ENCODE data around the gene ZNF608. TPM values are rescaled to one million over a fixed set of nuclear protein-coding genes. Genes with fewer than 3 reads are reported as not detected.

ZNF608 gene
- total and polyA plus RNA-seq, 4 donors: 9.5 to 83.2 (median 20.4) TPM

GRCh38 chr5:124704594-124705284 lies 41.7 kb downstream of the ZNF608 start:
- Histone ChIP-seq H3K4me1 (ENCODE audit: control insufficient read depth in 5 of 5, insufficient read depth in 5 of 5, low read length in 5 of 5) (peaks cover 12 to 78% (median 46%) of the 10 kb centered on the region in 5 donors), H3K27me3 (ENCODE audit: control insufficient read depth in 3 of 3, insufficient read depth in 3 of 3, low read length in 2 of 3) (no peaks in the 10 kb centered on the region), H3K9ac (ENCODE audit: insufficient read depth in 1 of 2, low read length in 2 of 2) (no peak overlapping the region), H3K9me3 (ENCODE audit: control insufficient read depth in 4 of 4, insufficient read depth in 3 of 4, low read length in 3 of 4) (no peaks in the 10 kb centered on the region), H3K27ac (ENCODE audit: low read depth in 1 of 2, low read length in 1 of 2) (peak overlapping the region in 1 of 2 donors; percentile 35), H3K36me3 (ENCODE audit: control insufficient read depth in 4 of 4, insufficient read depth in 4 of 4, low read length in 4 of 4) (peaks cover 0 to 13% (median 4%) of the 10 kb centered on the region in 4 donors), H3K4me3 (no peak overlapping the region)
- WGBS, 2 donors: 61 to 75% methylated on average over 6 of the region's 6 CpGs
- ATAC-seq (ENCODE audit: insufficient read depth, low FRiP score) (no peak), DNase-seq (no peak)
- TF ChIP-seq CTCF (IDR thresholded peaks at IDR 0.05; ENCODE audit: control extremely low read depth, extremely low read depth): no peak

- Histone ChIP-seq H3K9ac (ENCODE audit: insufficient read depth in 1 of 2, low read length in 2 of 2) (no peak overlapping the region), H3K27me3 (ENCODE audit: control insufficient read depth in 3 of 3, insufficient read depth in 3 of 3, low read length in 2 of 3) (no peaks in the 10 kb centered on the region), H3K27ac (ENCODE audit: low read depth in 1 of 2, low read length in 1 of 2) (no peak overlapping the region), H3K36me3 (ENCODE audit: control insufficient read depth in 4 of 4, insufficient read depth in 4 of 4, low read length in 4 of 4) (peaks cover 0 to 13% (median 4%) of the 10 kb centered on the region in 4 donors), H3K4me3 (no peak overlapping the region), H3K9me3 (ENCODE audit: control insufficient read depth in 4 of 4, insufficient read depth in 3 of 4, low read length in 3 of 4) (no peaks in the 10 kb centered on the region), H3K4me1 (ENCODE audit: control insufficient read depth in 5 of 5, insufficient read depth in 5 of 5, low read length in 5 of 5) (peaks cover 12 to 80% (median 40%) of the 10 kb centered on the region in 5 donors)
- DNase-seq: no peak
- WGBS, 2 donors: 91 to 93% methylated on average over 4 of the region's 4 CpGs
- ATAC-seq (ENCODE audit: insufficient read depth, low FRiP score): no peak
- no peak for TF ChIP-seq CTCF (IDR thresholded peaks at IDR 0.05; ENCODE audit: control extremely low read depth, extremely low read depth)
Observed at GRCh38 chr5:124703995-124704394, 42.4 kb downstream of the ZNF608 start.

- no peak overlapping the region for H3K9ac ChIP-seq (ENCODE audit: insufficient read depth in 1 of 2, low read length in 2 of 2)
- DNase-seq: peak in 1 of 3 donors; percentile 46
- no peak overlapping the region for H3K27ac ChIP-seq (ENCODE audit: low read depth in 1 of 2, low read length in 1 of 2)
- H3K36me3 ChIP-seq (ENCODE audit: control insufficient read depth in 4 of 4, insufficient read depth in 4 of 4, low read length in 4 of 4): peaks cover 0 to 13% (median 4%) of the 10 kb centered on the region in 4 donors
- H3K4me1 ChIP-seq (ENCODE audit: control insufficient read depth in 5 of 5, insufficient read depth in 5 of 5, low read length in 5 of 5): peaks cover 12 to 80% (median 36%) of the 10 kb centered on the region in 5 donors
- TF ChIP-seq CTCF (IDR thresholded peaks at IDR 0.05; ENCODE audit: control extremely low read depth, extremely low read depth): no peak
- H3K9me3 ChIP-seq (ENCODE audit: control insufficient read depth in 4 of 4, insufficient read depth in 3 of 4, low read length in 3 of 4): no peaks in the 10 kb centered on the region
- WGBS, 2 donors: 35 to 59% methylated on average over 2 of the region's 2 CpGs
- no peaks in the 10 kb centered on the region for H3K27me3 ChIP-seq (ENCODE audit: control insufficient read depth in 3 of 3, insufficient read depth in 3 of 3, low read length in 2 of 3)
- ATAC-seq (ENCODE audit: insufficient read depth, low FRiP score): no peak
- H3K4me3 ChIP-seq: no peak overlapping the region
Observed at GRCh38 chr5:124702525-124702924, 43.9 kb downstream of the ZNF608 start.
